HepG2 (cell line): Measurements from ENCODE around the gene ANKS1A. TPM values are rescaled to one million over a fixed set of nuclear protein-coding genes. Genes with fewer than 3 reads are reported as not detected.

Source experiments
- ATAC-seq: fragments of 200-7000 bp; cut with Tn5 transposase; 3 replicates; pipeline ENCODE4 v1.9.1; 2020; ENCODE audit warnings: mild to moderate bottlenecking, moderate library complexity
- BruUV-seq: library from RNA; stranded (reverse); fragments of 400-500 nt; replicated peaks from 2 replicates; lab custom pipeline; 2021; lab: Mats Ljungman, UMichigan
- CTCF ChIA-PET: fragments of 300-600 bp; formaldehyde crosslinking; extraction: SDS; loops from one replicate; lab custom pipeline; 2021; ENCODE audit warnings: low total read pairs, inconsistent platforms, low intra/inter-chr PET ratio; lab: Yijun Ruan, JAX
- POLR2A ChIA-PET: fragments of 350-600 bp; sonication (Branson Sonifier 250); formaldehyde crosslinking; loops from one replicate; lab custom pipeline; 2020; ENCODE audit warnings: antibody characterized with exemption, inconsistent platforms; lab: Yijun Ruan, JAX
- DNase-seq: peaks from one replicate; pipeline ENCODE4 v3.0.0-alpha.2; 2015; ENCODE audit warnings: low spot score
- FAIRE-seq: peaks from 3 replicates; lab custom pipeline; 2011; peaks lifted over from hg19 to GRCh38; lab: Jason Lieb, UNC
- H2AFZ ChIP-seq: one replicate; pipeline ENCODE4 v1.6.1; 2011; ENCODE audit warnings: low read length, inconsistent platforms
- H3K27ac ChIP-seq: fragments of 300-600 bp; 3 replicates; pipeline ENCODE4 v1.8.0; 2011; ENCODE audit warnings: mixed run types, mild to moderate bottlenecking, mixed read lengths, low read length, inconsistent platforms; ENCODE audit not compliant: insufficient read depth; ENCODE audit errors: extremely low read length
- H3K27me3 ChIP-seq, 2 experiments: fragments of 200-600 bp in 1 of 2; 2 replicates in 1 of 2; 3 replicates in 1 of 2; pipeline versions ENCODE4 v1.6.0 to v1.8.0; 2011; ENCODE audit warnings: low read length in 2 of 2, mild to moderate bottlenecking in 2 of 2, moderate library complexity in 2 of 2, inconsistent platforms in 1 of 2; ENCODE audit not compliant: insufficient read depth in 2 of 2, control insufficient read depth in 1 of 2
- H3K36me3 ChIP-seq, 2 experiments: fragments of 200-600 bp in 1 of 2; replicated peaks in 1 of 2; 2 replicates in 1 of 2; 3 replicates in 1 of 2; pipeline versions ENCODE4 v1.5.1 to v1.8.0; 2011; ENCODE audit warnings: low read length in 2 of 2, inconsistent platforms in 1 of 2; ENCODE audit not compliant: insufficient read depth in 2 of 2, control insufficient read depth in 1 of 2
- H3K4me1 ChIP-seq: 2 replicates; pipeline ENCODE4 v1.5.1; 2012; ENCODE audit warnings: low read length, inconsistent platforms; ENCODE audit not compliant: insufficient read depth
- H3K4me2 ChIP-seq: 2 replicates; pipeline ENCODE4 v1.6.0; 2011; ENCODE audit warnings: low read depth, low read length, inconsistent platforms
- H3K4me3 ChIP-seq, 3 experiments: fragments of 200-600 bp in 1 of 3; sonication (generic), shearing (Covaris generic) in 1 of 3; replicated peaks in 1 of 3; 2 replicates each; pipeline ENCODE4 v1.5.1; 2011 to 2016; ENCODE audit warnings: low read length in 3 of 3, inconsistent platforms in 2 of 3, low read depth in 2 of 3, mild to moderate bottlenecking in 2 of 3, control low read depth in 1 of 3, mixed read lengths in 1 of 3; ENCODE audit not compliant: insufficient read depth in 1 of 3
- H3K79me2 ChIP-seq: one replicate; pipeline ENCODE4 v1.6.1; 2011; ENCODE audit warnings: low read length, inconsistent platforms; ENCODE audit not compliant: insufficient read depth
- H3K9ac ChIP-seq: 2 replicates; pipeline ENCODE4 v1.6.0; 2011; ENCODE audit warnings: mild to moderate bottlenecking, low read depth, low read length, inconsistent platforms; ENCODE audit not compliant: insufficient read depth
- H3K9me3 ChIP-seq: 2 replicates; pipeline ENCODE4 v1.5.1; 2012; ENCODE audit warnings: mild to moderate bottlenecking, low read length
- H4K20me1 ChIP-seq: 2 replicates; pipeline ENCODE4 v1.6.0; 2011; ENCODE audit warnings: inconsistent platforms, mild to moderate bottlenecking, low read length, moderate library complexity; ENCODE audit not compliant: insufficient read depth
- ATF1 ChIP-seq: IDR thresholded peaks from 2 replicates; pipeline ENCODE4 v1.6.1; 2016; ENCODE audit warnings: mild to moderate bottlenecking, control low read depth
- ELF1 ChIP-seq: sonication (generic); formaldehyde crosslinking; IDR thresholded peaks from 2 replicates; pipeline ENCODE4 v1.4.0; 2020; ENCODE audit warnings: missing genetic modification reagents
- MAFK ChIP-seq, 2 experiments: IDR thresholded peaks in 1 of 2; conservative IDR thresholded peaks in 1 of 2; 2 replicates each; pipeline ENCODE4 v1.6.1; 2011; ENCODE audit warnings: improper control_type of control experiment in 2 of 2, low read length in 2 of 2
- NR1H2 ChIP-seq: sonication (generic); formaldehyde crosslinking; IDR thresholded peaks from 2 replicates; pipeline ENCODE4 v1.8.1; 2022; ENCODE audit warnings: low read depth, missing genetic modification reagents, borderline replicate concordance
- PAWR ChIP-seq: sonication (generic); formaldehyde crosslinking; IDR thresholded peaks from 2 replicates; pipeline ENCODE4 v1.4.0; 2020; ENCODE audit warnings: missing genetic modification reagents, mild to moderate bottlenecking, borderline replicate concordance
- PLRG1 ChIP-seq: fragments of 450-650 bp; conservative IDR thresholded peaks from 2 replicates; pipeline ENCODE4 v1.6.1; 2016
- RFX3 ChIP-seq: IDR thresholded peaks from 2 replicates; pipeline ENCODE4 v1.6.1; 2016; ENCODE audit warnings: missing biosample characterization, missing genetic modification reagents
- SALL1 ChIP-seq: sonication (generic); formaldehyde crosslinking; IDR thresholded peaks from 2 replicates; pipeline ENCODE4 v1.8.0; 2022; ENCODE audit warnings: mild to moderate bottlenecking, missing genetic modification reagents
- TARDBP ChIP-seq: sonication (generic); formaldehyde crosslinking; IDR thresholded peaks from 2 replicates; pipeline ENCODE4 v1.8.0; 2022; ENCODE audit warnings: mild to moderate bottlenecking, missing genetic modification reagents
- TCF7L2 ChIP-seq: IDR thresholded peaks from 2 replicates; pipeline ENCODE4 v1.6.1; 2011; ENCODE audit warnings: mild to moderate bottlenecking, low read depth, low read length, moderate library complexity
- THAP11 ChIP-seq: IDR thresholded peaks from 2 replicates; pipeline ENCODE4 v1.6.1; 2016; ENCODE audit warnings: missing biosample characterization, missing genetic modification reagents
- ZBTB44 ChIP-seq: sonication (generic); formaldehyde crosslinking; IDR thresholded peaks from 2 replicates; pipeline ENCODE4 v1.4.0; 2020; ENCODE audit warnings: missing genetic modification reagents
- ZIK1 ChIP-seq: sonication (generic); formaldehyde crosslinking; IDR thresholded peaks from 2 replicates; pipeline ENCODE4 v1.5.0; 2020; ENCODE audit warnings: mild to moderate bottlenecking, low read depth, missing genetic modification reagents, borderline replicate concordance
- ZNF251 ChIP-seq: sonication (generic); formaldehyde crosslinking; IDR thresholded peaks from 2 replicates; pipeline ENCODE4 v1.9.0; 2021; ENCODE audit warnings: mild to moderate bottlenecking, missing genetic modification reagents
- ZNF569 ChIP-seq: sonication (generic); formaldehyde crosslinking; IDR thresholded peaks from 2 replicates; pipeline ENCODE4 v1.5.0; 2020; ENCODE audit warnings: mild to moderate bottlenecking, missing genetic modification reagents, moderate library complexity, borderline replicate concordance
- ZNF607 ChIP-seq: sonication (generic); formaldehyde crosslinking; IDR thresholded peaks from 2 replicates; pipeline ENCODE4 v1.5.1; 2020; ENCODE audit warnings: missing genetic modification reagents, mild to moderate bottlenecking, borderline replicate concordance
- ZNF674 ChIP-seq: sonication (generic); formaldehyde crosslinking; IDR thresholded peaks from 2 replicates; pipeline ENCODE4 v1.5.0; 2020; ENCODE audit warnings: low read depth, mild to moderate bottlenecking, missing genetic modification reagents
- WGBS: methylation state at CpG from one replicate; pipeline ENCODE4 v1.1.6; 2017; ENCODE audit warnings: low lambda C conversion rate; 5-methylcytosine and 5-hydroxymethylcytosine counted together
- in situ Hi-C: cut with HindIII; loops from 2 replicates; pipeline ENCODE4 v1.10.0; 2017; ENCODE audit warnings: low pct_unique_long_range_greater_than_20kb; ENCODE audit not compliant: extremely low pct_ligation_motif_present
- intact Hi-C: fragments of 100-400 bp; cut with micrococcal nuclease; formaldehyde crosslinking; loops from one replicate; pipeline ENCODE4 v1.10.0; 2022; ENCODE audit not compliant: unreplicated experiment
- polyA plus RNA-seq, 8 experiments: library from polyadenylated mRNA; depleted of rRNA in 3 of 8; stranded (reverse) in 7 of 8; unstranded in 1 of 8; fragments of >200 nt; fragmentation: Illumina TruSeq in 4 of 8; extraction: Trizol in 4 of 8; gene quantifications; 2 replicates each; pipeline versions ENCODE4 v1.2.1 to v1.2.3, GENCODE V29; 2011 to 2016; ENCODE audit warnings: low read depth in 4 of 8, missing spikeins in 1 of 8, mixed read lengths in 1 of 8; ENCODE audit not compliant: insufficient read depth in 1 of 8
- total RNA-seq, 5 experiments: library from RNA; depleted of rRNA; stranded (reverse); fragments of >200 nt; fragmentation: Illumina TruSeq; extraction: Trizol; gene quantifications; 2 replicates each; pipeline ENCODE4 v1.2.3, GENCODE V29; 2016; ENCODE audit warnings: low read depth in 1 of 5
- TF ChIP-seq, protein P1 (sequence below): sonication (generic); formaldehyde crosslinking; IDR thresholded peaks from 2 replicates; pipeline ENCODE4 v1.8.0; 2022; ENCODE audit warnings: mild to moderate bottlenecking, missing genetic modification reagents, moderate library complexity

The ANKS1A gene
- total and polyA plus RNA-seq, 2 of the 13 experiments (the other 11 are each of a cell fraction or from before 2014, with no cell fraction given): 7.2 to 15.1 TPM

DNA sequence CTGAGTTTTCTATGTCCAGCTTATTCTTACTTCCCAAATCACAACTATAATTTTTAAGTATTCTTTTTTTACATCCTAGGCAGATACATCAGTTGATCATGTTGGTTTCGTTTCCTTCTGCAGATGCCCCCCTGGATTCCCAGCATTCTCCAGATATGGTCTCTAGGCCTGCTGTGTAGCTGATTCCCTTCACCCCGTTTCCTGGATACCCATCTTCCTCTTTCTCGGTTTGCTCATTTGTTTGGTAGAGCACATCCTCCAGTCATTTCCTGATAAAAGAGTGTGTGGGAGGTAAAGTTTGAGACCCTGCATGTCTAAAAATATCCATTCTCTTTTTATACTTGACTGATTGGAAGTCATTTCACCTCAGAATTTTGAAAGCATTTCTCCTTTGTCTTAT, 66.4 kb downstream of the ANKS1A start (continued):
- TF ChIP-seq PAWR (CRISPR knock-in tag) (no peak), ZNF251 (no peak)

DNA sequence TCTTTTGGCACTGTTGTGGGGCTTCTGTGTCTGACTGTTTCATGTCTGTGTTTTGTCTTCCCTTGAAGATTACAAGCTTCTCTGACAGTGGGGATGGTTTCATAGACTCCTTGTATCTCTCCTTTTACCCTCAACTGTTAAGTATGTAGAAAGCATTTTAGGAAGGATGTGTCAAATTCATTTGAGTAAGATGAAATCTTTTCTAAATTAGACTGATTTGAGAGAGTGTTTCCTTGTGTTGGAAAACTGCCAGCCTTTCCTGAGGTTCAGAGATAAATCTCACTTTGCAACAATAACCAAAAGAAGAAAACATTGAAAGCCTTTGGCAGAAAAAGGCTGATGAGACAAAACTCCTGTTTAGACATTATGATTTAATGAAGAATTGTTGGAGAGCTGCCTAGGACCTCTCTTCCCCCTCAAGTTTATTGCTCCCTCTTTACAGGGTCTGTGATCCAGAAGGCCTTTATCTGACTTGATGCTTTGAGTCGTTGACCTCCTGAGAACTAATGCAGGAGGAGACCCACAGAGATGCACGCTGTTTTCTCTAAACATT, 68.3 kb downstream of the ANKS1A start:
- intact Hi-C loops: no loop called here
- FAIRE-seq: peak; percentile 21

DNA sequence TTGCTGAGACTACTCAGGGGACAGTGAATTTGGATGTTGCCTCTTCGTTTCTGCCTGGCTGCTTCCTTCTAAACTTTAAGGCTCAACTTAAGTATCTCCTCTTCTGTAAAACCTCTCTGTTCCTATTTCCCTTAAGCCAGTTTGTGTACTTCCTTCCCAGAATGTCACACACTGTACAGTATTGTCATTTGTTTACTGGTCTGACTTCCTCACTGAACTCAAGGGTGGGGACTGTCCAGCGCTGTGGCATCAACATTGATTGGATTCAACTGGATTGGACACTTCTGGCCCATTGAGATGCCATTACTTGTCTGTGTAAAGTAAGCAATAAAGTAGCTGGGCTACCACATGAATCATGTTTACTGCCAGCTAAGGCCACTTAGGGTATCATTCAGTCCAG, 69.7 kb downstream of the ANKS1A start:
- Histone ChIP-seq H4K20me1 (no peaks in the 10 kb centered on the region), H3K27me3 (no peaks in the 10 kb centered on the region), H3K27ac (no peak overlapping the region), H3K9ac (no peak overlapping the region), H3K36me3 (peaks cover 3 to 7% of the 10 kb centered on the region in 2 experiments; a peak in 3 of 5 replicates), H3K79me2 (peaks cover 15% of the 10 kb centered on the region), H3K9me3 (no peaks in the 10 kb centered on the region), H3K4me3 (no peak overlapping the region), H2AFZ (no peak overlapping the region), H3K4me1 (peaks cover 10% of the 10 kb centered on the region), H3K4me2 (no peak overlapping the region)
- no TSS peak for BruUV-seq
- intact Hi-C loops (no loop called here), in situ Hi-C loops (no loop called here)
- CTCF ChIA-PET: no interaction called here
- POLR2A ChIA-PET: no interaction called here
- FAIRE-seq: no peak
- ATAC-seq: no peak
- WGBS: 99% methylated on average over 2 of the region's 2 CpGs
- DNase-seq: no peak
- TF ChIP-seq ZNF569 (CRISPR knock-in tag) (no peak), TCF7L2 (no peak), RFX3 (CRISPR knock-in tag) (no peak), ZIK1 (CRISPR knock-in tag) (no peak), ATF1 (CRISPR knock-in tag) (no peak), SALL1 (no peak), ZNF674 (CRISPR knock-in tag) (no peak), PLRG1 (no peak), THAP11 (no peak), ZBTB44 (no peak), TARDBP (CRISPR knock-in tag) (no peak), NR1H2 (CRISPR knock-in tag) (no peak), ELF1 (CRISPR knock-in tag) (no peak)
- TF ChIP-seq, protein P1, sequence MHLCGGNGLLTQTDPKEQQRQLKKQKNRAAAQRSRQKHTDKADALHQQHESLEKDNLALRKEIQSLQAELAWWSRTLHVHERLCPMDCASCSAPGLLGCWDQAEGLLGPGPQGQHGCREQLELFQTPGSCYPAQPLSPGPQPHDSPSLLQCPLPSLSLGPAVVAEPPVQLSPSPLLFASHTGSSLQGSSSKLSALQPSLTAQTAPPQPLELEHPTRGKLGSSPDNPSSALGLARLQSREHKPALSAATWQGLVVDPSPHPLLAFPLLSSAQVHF (CRISPR knock-in tag): no peak

More for the DNA sequence above, 68.3 kb downstream of the ANKS1A start:
- Histone ChIP-seq H3K27ac (no peak overlapping the region), H3K4me3 (no peak overlapping the region), H3K9ac (no peak overlapping the region), H3K4me1 (peaks cover 24% of the 10 kb centered on the region), H4K20me1 (no peaks in the 10 kb centered on the region), H3K79me2 (peaks cover 15% of the 10 kb centered on the region), H3K9me3 (no peaks in the 10 kb centered on the region), H3K4me2 (no peak overlapping the region), H3K36me3 (peaks cover 3 to 7% of the 10 kb centered on the region in 2 experiments; a peak in 3 of 5 replicates), H3K27me3 (no peaks in the 10 kb centered on the region), H2AFZ (no peak overlapping the region)
- no peak for DNase-seq
- ATAC-seq: no peak
- no TSS peak for BruUV-seq
- POLR2A ChIA-PET: no interaction called here
- 90% methylated on average over 2 of the region's 2 CpGs for WGBS
- TF ChIP-seq MAFK (conservative IDR thresholded peaks at IDR 0.05 in 1 of 2, IDR thresholded peaks at IDR 0.05 in 1 of 2; ENCODE audit: low read length in 2 of 2) (peak in 1 of 2 experiments; percentile 26; a peak in 2 of 4 replicates), ZNF607 (CRISPR knock-in tag) (no peak)
- CTCF ChIA-PET: no interaction called here
- in situ Hi-C loops: no loop called here
